NCI-H146 treated with DMSO at 0.1 percent for 48 hours (cell line): Measurements from ENCODE around the gene CD300LD.
"Not testable (repeated sequence)": the region's sequence is repeated elsewhere in the genome, so short reads cannot be mapped to it uniquely, and the experiment has no call there.

Source experiments
- DNase-seq: peaks from one replicate; lab custom pipeline; 2025; ENCODE audit not compliant: unreplicated experiment; lab: John Stamatoyannopoulos, UW

The CD300LD gene

DNA sequence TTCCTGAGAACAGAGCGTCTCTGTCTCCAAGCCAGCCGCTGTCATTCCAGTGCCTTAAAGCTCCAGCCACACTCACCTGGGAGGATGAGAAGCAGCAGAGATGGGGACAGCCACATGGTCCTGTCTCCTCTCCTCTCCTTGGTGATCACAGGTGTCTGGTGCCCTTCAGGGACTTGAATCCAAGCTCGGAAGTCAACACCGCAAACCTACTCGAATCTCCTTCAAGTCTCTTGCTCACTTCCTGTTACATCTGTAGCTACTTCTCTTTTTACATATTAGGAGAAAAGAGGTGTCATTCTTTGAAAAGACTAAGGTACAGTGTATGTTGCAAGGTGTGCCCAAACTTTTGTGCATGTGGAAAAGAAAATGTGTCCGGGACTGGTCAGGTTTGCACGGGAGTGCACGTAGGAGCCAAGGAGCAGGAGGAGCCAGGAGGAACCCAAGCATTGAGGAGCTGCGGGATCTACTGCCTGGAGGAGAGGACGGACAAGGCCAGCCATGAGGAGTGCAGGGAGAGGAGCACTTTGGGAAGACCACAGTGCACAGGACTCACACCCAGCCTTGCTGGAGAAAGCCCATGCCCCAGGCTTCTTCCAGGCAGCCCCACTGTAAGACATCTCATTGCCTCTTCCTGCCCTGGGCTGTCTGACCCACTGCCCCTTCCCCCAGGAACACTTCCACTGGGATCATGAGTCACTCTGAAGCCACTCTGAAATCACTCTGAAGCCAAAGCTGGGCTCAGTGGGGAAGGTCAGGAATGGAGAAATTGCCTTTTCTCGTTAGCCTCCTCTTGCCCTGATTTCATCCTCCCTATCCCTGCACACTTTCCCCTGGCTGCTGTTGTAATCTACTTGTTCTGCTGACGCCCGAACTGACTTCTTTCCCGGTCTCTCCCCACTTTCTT lies at the start of gene CD300LD:
TSS of gene CD300LD (minus strand) at position 197 of the 904 bp plus-strand sequence. CDS start at position 116, 81 bp downstream.
- no peak for DNase-seq

DNA sequence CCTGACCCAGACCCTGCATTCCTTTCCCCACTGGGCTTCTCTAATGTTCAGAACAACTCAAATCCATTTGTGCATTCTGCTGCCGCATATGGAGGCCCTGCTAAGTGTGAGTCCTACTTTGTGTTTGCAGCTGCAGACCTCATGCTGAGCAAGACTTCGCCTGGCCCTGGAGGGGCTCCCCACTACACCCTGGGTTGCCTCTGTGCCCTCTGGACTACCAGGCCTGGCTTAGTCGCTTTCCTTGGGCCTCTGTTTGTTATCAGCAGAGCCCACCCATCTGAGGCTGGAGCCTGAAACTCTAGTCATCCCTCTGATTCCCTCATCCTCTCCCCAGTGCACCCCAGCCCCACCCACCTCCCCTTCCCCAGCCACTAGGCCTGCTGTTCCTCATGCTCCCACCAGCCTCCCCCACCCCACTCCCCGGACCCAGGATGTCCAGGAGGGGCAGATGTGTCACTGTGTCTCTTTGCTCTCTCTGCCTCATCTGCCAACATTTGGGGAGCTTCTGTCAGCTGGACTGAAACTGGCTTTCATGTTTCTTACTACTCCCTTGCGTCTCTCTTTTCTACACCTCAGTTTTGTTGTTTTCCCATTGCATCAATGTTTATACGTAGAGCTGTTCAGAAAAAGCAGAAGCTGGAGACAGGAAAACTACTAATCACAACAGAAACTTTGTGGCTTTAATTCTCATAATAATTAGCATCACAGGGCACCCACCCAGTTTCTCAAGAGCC lies 49.3 kb upstream of the CD300LD start:
- DNase-seq: no peak

GRCh38 chr17:74639704-74640151 lies 47.6 kb upstream of the CD300LD start:
- DNase-seq: no peak

DNA sequence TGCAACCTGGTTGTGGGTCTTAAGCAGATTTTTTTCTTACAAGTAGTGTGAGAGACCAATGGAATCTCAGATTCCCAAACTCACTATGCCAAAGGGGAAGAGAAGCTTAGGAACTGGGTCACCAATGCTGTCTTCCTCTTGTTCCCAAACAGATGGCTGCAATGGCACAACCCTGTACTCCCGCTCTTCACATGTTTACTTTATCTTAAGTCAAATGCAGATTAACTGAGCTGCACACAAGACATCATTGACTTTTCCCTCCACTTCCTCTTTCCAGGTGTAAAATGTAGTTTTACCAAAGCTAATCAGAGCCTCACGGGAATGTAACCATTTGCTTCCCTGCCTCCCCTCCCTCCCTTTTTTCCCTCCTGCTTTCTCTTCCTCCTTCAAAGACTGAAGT lies 45.8 kb upstream of the CD300LD start:
- no peak for DNase-seq

GRCh38 chr17:74637265-74637664 lies 45.2 kb upstream of the CD300LD start:
- DNase-seq: no peak

GRCh38 chr17:74636541-74637085 lies 44.5 kb upstream of the CD300LD start:
- DNase-seq: not testable (repeated sequence)

DNA sequence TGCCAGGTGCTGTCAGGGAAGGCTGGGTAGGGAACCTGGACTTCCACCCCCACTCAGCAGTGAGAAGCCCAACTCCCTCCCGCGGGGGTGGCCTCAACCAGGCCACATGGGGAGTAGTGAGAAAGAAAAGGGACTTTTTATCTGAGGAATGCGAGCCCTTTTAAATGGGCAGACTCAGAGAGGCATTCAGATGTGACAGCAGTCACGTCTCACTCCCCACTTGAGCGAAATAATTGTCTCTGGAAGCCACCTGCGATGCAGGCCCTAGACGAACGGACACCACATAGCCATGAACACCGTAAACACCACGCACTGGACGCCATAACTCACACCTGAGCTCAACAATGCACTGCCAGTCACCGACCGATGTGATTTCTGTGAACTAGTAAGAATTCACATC lies 43.3 kb upstream of the CD300LD start:
- no peak for DNase-seq

DNA sequence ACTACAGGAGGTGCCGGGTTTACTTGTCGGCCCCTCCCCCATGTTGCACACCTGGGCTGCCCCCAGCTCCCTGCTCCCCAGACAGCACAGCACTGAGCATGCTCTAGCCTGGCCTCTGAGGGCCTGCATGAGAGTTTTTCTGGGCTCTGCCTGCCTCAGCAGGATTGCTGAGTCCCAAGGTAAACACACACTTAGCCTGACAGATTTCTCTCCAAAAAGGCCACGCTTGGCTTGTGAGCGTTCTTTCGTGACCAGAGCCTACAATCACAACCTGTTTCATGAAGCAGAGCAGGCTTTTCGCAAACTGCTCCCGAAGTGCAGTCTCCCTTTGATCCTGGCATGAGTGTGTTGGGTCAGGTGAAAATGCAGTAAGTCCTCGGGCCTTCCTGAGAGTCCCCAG lies 41.2 kb upstream of the CD300LD start:
- no peak for DNase-seq

- no peak for DNase-seq
Measured at GRCh38 chr17:74632617-74633016, 40.5 kb upstream of the CD300LD start.

- DNase-seq: no peak
Measured at GRCh38 chr17:74631468-74632450, 39.7 kb upstream of the CD300LD start.

GRCh38 chr17:74630251-74630650 lies 38.2 kb upstream of the CD300LD start:
- not testable (repeated sequence) for DNase-seq

DNA sequence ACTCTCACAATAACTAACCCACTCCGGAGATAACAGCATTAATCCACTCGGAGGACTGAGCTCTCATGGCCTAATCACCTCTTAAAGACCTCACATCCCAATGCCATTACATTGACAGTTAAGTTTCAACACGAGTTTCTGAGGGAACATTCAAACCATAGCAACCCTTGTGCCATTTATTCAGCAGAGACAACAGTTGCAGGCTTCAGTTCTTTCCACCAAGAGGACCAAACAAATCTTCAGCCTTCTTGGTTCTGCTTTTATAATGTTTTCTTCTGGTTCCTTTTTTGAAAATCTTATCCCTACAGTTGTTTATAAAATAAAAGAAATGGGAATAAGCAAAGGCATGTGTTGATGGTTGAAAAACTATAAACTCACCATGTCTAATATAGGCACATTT lies 33.6 kb upstream of the CD300LD start:
- no peak for DNase-seq

DNA sequence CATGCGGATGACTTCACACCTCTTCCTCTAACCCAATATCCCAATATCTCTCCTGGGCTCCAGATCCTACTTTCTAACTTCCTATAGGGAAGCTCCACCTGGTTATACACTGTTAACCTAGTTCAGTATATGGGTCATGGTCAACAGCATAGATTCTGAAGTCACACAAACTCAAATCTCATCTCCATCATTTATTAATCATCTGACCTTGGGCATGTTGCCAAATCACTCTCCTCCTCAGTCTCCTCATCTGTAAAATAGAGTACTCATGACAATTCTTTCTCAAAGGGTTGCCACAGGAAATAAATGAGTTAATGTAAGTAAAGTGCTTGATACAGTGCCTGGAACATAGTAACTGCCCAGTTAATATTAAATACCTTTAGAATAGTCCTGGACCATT lies 32.0 kb upstream of the CD300LD start:
- no peak for DNase-seq

- no peak for DNase-seq
Measured at GRCh38 chr17:74623693-74624093, 31.6 kb upstream of the CD300LD start, which contains the start of gene CD300E. Gene CD300E (minus strand): TSS chr17:74623738. CDS start chr17:74623621, 117 bp downstream.

GRCh38 chr17:74619077-74619673 lies 27.1 kb upstream of the CD300LD start:
- no peak for DNase-seq

DNA sequence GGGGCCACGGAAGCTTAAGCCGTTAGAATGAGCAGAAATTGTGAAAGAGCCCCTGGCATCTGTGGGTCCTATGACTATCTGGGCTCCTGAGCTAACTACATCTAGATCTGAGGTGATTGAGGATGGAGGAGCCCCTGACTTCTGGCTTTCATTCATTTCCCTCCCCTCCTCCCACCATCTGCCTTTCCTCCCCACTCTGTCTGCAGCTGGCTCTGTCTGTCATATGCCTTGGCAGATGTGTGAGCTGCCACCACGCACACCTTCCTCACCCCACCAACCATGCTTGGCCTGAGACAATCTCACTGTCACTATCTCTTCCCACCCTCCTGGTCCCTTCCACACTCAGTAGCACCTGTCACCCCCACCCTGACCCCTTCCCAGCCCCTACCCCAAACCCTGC lies 26.4 kb upstream of the CD300LD start:
- DNase-seq: no peak

- DNase-seq: no peak
Measured at GRCh38 chr17:74616696-74617095, 24.6 kb upstream of the CD300LD start.

- no peak for DNase-seq
Measured at GRCh38 chr17:74612046-74612445, 20.0 kb upstream of the CD300LD start.

DNA sequence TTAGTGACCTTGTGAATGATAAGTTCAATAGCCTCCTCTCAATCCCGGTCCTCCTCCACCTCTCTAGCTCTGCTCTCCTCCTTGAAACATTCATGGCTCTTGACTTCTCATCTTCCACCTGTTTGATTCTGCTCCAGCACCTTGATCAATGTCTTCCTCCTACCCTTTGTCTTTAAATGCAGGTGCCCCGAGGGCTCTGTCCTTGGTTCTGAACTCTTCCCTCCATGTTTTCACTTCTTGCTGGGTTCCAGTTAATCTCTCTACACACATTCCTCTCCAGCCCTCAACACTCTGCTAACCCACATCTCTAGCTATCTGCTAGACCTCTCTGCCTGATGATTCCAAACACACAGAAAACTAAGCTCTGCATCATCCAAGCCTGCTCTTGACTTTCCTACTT lies 18.0 kb upstream of the CD300LD start:
- DNase-seq: no peak

GRCh38 chr17:74608511-74608910 lies 16.4 kb upstream of the CD300LD start:
- no peak for DNase-seq
